ENCODE measurements around the gene NOL9. TPM values are rescaled to one million over a fixed set of nuclear protein-coding genes. Genes with fewer than 3 reads are reported as not detected.

The NOL9 gene
- total RNA-seq, 1 donor from 2014 or later: 34.5 TPM

DNA sequence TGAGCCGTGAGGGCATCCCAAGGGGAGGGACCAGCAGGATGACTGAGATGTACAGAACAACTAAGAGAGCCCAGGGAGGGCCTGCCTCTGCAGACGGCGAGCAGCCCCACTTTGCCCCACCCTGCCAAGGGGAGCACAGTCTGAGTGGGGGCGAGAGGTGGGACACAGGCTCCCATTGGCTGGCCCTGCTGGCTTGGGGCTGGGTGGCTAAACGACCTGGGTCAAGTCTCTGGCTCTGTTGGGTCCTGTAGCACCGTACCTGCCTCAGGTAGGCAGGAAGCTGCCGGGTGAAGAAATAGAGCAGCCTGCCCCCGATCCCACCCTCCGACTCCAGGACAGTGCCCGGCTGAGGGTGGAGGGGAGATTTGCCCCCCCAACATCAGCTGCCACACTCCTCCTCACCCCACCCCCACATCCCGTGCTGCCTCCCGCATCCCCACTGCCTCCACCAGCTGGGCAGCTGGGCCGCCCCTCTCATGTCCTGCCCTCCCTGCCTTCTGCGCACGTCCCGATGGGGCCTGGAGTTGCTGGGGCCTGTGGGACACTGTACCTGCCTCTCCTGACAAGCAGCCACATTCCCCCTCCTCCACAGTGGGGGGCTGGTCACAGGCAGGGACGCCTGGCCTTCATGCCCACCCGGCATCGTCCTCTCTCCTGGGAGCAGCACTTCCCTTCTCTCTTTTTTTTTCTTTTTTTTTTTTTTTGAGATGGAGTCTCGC is 50.3 kb downstream of the NOL9 start:
- TF ChIP-seq, protein P1, sequence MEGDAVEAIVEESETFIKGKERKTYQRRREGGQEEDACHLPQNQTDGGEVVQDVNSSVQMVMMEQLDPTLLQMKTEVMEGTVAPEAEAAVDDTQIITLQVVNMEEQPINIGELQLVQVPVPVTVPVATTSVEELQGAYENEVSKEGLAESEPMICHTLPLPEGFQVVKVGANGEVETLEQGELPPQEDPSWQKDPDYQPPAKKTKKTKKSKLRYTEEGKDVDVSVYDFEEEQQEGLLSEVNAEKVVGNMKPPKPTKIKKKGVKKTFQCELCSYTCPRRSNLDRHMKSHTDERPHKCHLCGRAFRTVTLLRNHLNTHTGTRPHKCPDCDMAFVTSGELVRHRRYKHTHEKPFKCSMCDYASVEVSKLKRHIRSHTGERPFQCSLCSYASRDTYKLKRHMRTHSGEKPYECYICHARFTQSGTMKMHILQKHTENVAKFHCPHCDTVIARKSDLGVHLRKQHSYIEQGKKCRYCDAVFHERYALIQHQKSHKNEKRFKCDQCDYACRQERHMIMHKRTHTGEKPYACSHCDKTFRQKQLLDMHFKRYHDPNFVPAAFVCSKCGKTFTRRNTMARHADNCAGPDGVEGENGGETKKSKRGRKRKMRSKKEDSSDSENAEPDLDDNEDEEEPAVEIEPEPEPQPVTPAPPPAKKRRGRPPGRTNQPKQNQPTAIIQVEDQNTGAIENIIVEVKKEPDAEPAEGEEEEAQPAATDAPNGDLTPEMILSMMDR (IDR thresholded peaks at IDR 0.05; ENCODE audit: partially characterized antibody, unreplicated experiment): no peak
- peaks cover 14% of the 10 kb centered on the region for H3K4me1 Mint-ChIP-seq (ENCODE audit: low read depth, unreplicated experiment)
- H3K36me3 Mint-ChIP-seq (ENCODE audit: unreplicated experiment): no peaks in the 10 kb centered on the region
- no peak for DNase-seq
- H3K27ac Mint-ChIP-seq (ENCODE audit: unreplicated experiment): no peak overlapping the region
- no peak overlapping the region for H3K4me3 Mint-ChIP-seq (ENCODE audit: unreplicated experiment)
- H3K9me3 Mint-ChIP-seq (ENCODE audit: unreplicated experiment): peaks cover 5% of the 10 kb centered on the region
- H3K27me3 Mint-ChIP-seq (ENCODE audit: unreplicated experiment): peaks cover 4% of the 10 kb centered on the region

DNA sequence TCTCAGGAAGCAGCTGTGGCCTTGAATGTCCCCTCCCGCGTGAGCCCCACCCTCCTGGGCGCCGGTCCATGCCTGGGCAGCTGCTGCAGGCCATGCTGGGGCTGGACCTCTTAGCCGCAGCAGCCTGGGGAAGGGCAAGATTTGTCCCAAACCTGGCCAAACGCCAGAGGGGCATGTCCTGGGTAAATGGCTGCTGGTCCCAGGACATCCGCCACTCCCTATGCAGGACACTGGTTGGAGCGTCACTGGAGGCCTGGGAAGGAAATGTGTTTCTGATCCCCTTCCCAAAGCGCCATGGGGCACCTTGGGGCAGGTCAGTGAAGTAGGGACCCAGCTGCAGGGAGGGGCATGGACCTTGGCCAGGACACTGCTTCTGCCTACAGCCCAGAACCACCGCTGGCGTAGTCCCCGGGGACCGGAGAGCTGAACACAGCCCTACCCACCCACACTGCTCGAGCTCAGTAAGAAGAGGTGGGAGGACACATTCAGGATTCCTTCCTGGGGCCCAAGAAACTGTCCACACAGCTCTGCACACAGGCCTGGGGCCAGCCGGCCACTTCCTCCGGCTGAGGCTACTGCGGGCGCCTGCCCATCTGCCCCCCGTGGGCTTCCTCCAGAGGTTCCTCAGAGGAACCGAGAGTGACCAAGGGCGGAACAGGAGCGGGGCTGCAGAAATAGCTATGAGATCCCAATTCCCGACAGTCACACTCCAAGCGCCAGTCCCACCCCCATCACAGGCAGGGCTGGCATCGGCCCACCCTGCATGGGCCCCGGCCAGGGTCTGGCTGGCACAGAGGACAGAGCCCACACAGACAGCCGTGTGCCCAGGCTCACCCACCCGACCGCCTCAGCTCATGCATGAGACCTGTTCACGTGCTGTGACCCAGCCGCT is 52.1 kb downstream of the NOL9 start:
- TF ChIP-seq, protein P1 (IDR thresholded peaks at IDR 0.05; ENCODE audit: partially characterized antibody, unreplicated experiment): no peak
- Mint-ChIP-seq H3K9me3 (ENCODE audit: unreplicated experiment) (peaks cover 5% of the 10 kb centered on the region), H3K4me3 (ENCODE audit: unreplicated experiment) (no peak overlapping the region), H3K36me3 (ENCODE audit: unreplicated experiment) (no peaks in the 10 kb centered on the region), H3K27me3 (ENCODE audit: unreplicated experiment) (peaks cover 4% of the 10 kb centered on the region), H3K27ac (ENCODE audit: unreplicated experiment) (no peak overlapping the region), H3K4me1 (ENCODE audit: low read depth, unreplicated experiment) (peaks cover 16% of the 10 kb centered on the region)
- no peak for DNase-seq

DNA sequence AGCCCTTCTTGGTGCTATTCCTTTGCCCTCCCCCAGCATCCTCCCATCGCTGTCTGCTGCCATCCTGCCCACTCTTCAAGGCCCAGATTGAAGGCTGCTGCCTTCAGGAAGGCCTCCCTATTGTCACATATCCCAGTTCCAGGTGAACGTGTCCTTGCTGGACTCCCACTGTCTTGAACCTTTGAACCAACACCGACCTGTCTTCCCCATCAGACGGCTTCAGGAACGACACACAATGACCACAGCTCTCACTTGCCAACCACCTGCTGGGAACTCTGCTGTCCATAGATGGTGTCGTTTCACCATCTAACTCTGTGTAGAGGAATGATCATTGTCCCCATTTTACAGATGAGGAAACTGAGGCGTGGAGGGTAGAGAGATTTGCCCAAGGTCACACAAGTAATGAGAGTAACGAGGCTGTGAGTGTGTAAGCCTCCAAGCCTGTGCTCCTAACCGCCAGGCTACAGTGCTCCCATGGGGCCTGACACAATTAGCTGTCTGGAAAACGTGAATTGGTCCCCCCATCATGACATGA is 53.0 kb downstream of the NOL9 start:
- peaks cover 12% of the 10 kb centered on the region for H3K4me1 Mint-ChIP-seq (ENCODE audit: low read depth, unreplicated experiment)
- no peak overlapping the region for H3K27ac Mint-ChIP-seq (ENCODE audit: unreplicated experiment)
- no peak overlapping the region for H3K4me3 Mint-ChIP-seq (ENCODE audit: unreplicated experiment)
- no peaks in the 10 kb centered on the region for H3K36me3 Mint-ChIP-seq (ENCODE audit: unreplicated experiment)
- TF ChIP-seq, protein P1 (IDR thresholded peaks at IDR 0.05; ENCODE audit: partially characterized antibody, unreplicated experiment): no peak
- no peak for DNase-seq
- H3K9me3 Mint-ChIP-seq (ENCODE audit: unreplicated experiment): peaks cover 4% of the 10 kb centered on the region
- peaks cover 4% of the 10 kb centered on the region for H3K27me3 Mint-ChIP-seq (ENCODE audit: unreplicated experiment)

DNA sequence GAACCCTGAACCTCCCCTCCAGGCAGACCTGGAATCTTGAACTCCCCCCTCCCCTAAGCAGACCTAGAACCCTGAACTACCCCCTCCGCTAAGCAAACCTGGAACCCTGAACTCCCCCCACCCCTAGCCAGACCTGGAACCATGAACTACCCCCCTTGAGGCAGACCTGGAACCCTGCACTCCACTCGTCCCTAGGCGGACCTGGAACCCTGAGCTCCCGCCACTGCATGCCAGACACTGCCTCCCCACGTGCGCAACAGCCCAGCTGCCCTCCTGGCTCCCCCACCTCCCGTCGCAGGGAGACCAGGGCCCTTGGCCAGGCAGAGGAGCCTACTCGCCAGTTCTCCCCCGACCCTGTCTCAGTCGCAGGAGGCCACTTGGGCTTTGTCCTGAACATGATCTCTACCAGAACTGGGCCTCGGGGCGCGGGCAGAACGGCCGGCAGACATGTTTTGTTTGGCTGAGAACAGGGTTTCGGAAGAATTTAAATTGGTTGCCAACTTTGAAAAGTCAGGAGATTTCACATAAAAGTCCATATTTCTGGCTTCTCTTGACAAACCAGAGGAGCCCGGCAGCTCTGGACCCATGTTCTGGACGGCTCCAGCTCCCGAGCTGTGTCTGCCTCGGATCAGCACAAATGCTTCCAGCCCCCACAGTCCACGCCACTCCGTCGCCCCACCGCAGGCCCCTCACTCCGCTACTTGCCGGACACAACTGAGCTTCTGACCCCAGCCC is 53.6 kb downstream of the NOL9 start:
- no peaks in the 10 kb centered on the region for H3K36me3 Mint-ChIP-seq (ENCODE audit: unreplicated experiment)
- H3K27ac Mint-ChIP-seq (ENCODE audit: unreplicated experiment): no peak overlapping the region
- peaks cover 4% of the 10 kb centered on the region for H3K9me3 Mint-ChIP-seq (ENCODE audit: unreplicated experiment)
- H3K4me1 Mint-ChIP-seq (ENCODE audit: low read depth, unreplicated experiment): peaks cover 17% of the 10 kb centered on the region
- DNase-seq: no peak
- no peak overlapping the region for H3K4me3 Mint-ChIP-seq (ENCODE audit: unreplicated experiment)
- H3K27me3 Mint-ChIP-seq (ENCODE audit: unreplicated experiment): peaks cover 4% of the 10 kb centered on the region
- TF ChIP-seq, protein P1 (IDR thresholded peaks at IDR 0.05; ENCODE audit: partially characterized antibody, unreplicated experiment): no peak

Measured in glutamatergic neuron (in vitro differentiated cells).